HG02763 (cell line): ENCODE results near the gene NRK.
"Not testable (repeated sequence)": the region's sequence is repeated elsewhere in the genome, so short reads cannot be mapped to it uniquely, and the experiment has no call there.

Experiments
- ATAC-seq: cut with Tn5 transposase; IDR thresholded peaks from one replicate; pipeline ENCODE4 v1.9.1; 2021; ENCODE audit warnings: mild to moderate bottlenecking, moderate library complexity; ENCODE audit not compliant: unreplicated experiment

Gene NRK

DNA sequence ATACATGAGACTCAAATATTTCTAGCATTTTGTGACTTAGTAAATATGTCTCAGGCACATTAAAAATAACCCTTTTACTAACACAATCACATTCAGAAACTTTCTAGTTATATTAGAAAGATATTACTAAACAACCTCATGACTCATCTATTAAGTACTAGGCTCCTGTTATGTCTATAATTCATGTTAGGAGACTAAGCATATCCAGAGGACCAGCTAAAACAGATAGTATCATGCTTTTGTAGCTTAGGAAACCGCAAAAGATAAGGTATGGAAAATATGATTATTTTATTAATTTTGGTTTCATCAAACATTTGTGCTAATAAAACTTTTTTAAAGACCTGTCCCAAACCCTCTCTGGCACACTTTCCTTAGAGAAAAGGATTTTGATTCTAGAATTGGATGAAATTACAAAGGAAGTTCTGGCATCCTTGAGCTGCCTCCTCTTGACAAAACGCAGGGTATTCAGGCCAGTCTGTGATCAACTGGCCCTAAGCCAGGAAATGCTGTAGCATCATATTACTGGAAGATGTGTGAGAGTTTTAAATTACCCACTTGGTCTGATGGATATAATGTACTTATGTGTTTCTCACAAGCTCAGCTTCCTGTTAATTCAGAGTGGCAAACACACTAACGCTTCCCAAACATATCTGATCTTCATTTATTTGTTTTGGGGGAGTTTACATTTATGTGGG, 60.4 kb downstream of the NRK start:
- no peak for ATAC-seq

DNA sequence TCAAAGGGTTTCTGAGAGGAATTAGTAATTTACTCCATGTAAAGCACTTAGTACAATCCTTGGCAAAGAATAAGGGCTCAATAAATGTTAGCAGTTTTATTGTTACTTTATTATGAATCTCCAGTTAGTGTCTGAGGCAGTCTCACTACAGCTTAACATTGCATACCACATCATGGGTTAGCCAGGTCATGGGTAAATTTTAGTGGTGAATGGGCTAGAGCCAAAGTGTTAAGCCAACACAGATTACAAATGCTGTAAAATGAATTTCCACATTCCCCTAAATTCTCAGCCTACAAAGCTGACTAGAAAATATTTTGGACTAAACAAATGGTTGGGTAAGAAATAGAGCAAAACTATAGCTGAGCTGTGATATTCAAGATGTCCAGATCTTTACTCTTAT, 72.4 kb downstream of the NRK start:
- no peak for ATAC-seq

DNA sequence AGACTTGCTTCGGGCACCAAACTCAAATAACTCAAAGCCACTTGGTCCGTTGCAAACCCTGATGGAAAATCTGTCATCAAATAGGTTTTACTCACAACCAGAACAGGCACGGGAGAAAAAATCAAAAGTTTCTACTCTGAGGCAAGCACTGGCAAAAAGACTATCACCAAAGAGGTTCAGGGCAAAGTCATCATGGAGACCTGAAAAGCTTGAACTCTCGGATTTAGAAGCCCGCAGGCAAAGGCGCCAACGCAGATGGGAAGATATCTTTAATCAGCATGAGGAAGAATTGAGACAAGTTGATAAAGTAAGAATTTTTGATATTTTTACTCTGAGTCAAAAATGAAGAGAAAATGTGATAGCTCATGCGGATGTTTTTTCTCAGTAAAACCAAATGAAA, 87.2 kb downstream of the NRK start:
- no peak for ATAC-seq

DNA sequence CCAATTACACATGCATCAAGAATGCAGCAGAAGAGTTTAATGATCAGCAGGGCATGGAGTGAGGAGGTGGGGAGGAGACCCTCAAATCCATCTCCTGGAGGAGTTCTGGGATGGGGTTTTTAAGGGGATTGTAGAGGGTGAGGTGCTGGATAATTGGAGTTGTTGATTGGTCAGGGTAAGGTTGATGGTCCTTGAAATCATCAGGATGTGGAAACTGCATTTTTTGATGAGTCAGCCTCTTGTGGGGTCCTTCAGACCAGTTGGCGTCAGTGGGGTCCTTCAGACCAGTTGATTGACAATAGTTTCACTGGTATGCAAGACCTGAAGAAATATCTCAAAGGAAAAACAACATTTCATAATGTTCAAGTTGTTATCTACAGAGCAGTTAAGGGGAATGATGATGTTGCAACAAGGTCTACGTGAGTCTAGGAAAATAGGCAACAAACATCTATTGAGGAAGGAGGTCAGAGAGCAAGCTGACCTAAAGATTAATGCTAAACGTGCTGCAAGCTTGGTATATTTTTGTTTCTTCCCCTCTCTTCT, 88.3 kb downstream of the NRK start:
- no peak for ATAC-seq

DNA sequence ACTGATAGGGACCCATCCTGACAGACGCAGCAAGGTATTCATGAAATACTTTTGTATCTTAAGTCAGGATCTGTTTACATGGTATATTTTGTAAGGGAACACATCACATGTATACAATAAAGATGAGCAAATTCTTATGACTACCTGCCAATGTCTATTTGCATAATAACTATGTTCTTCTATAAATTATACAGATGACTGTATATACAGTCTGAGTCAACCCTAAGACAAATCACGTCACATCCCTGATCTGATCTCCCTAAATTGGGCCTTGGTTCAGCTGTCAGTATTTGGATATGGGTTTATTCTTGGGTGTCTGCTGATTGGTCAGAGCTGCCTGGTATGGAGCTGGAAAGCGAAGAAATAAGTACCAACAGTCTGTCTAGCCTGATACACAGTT, 122.9 kb downstream of the NRK start:
- no peak for ATAC-seq

DNA sequence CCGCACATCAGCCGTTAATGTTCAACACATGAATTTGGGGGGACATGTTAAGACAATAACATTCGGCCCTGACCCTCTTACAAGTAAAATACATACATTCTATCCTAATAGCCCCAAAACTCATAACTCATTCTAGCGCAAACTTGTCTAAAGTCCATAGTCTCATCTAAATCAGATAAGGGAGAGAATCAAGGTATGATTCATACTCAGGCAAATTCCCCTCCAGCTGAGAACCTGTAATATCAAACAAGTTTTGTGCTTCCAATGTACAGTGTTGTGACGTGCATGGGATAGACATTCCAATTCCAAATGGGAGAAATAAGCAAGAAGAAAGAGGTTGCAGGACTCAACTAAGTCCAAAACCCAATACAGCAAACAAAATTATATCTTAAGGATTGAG, 147.1 kb downstream of the NRK start:
- no peak for ATAC-seq

DNA sequence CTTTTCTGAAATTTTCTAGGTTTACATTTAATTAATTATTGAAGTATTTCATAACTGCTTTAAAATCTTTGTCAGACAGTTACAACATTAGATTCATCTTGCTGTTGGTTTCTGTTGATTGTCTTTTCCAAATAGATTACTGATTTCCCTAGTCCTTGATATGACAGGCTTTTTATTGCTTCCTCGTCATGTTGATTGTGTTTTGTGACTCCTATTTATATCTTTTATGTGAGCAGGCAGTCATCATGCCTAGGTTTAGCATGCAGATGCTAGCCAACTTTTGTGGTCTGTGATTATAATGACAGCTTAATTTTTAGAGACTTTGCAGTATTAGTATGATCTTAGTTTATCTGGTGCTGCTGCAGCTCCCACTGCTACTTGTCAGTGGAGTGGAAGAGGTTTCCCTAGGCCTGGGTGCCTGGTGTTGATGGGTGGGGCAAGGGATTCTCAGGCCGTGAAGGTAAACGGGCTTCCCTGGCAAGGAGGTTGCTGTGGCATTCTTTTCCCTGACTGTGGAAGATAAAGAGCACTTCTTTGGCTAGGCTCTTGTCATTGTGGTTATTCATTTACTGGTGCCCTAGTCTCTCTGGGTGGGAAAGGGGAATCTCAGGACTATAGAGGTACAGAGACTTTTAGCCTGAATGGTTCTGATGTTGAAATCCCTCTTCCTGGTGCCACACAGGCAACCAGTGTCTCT, 150.5 kb downstream of the NRK start:
- no peak for ATAC-seq

DNA sequence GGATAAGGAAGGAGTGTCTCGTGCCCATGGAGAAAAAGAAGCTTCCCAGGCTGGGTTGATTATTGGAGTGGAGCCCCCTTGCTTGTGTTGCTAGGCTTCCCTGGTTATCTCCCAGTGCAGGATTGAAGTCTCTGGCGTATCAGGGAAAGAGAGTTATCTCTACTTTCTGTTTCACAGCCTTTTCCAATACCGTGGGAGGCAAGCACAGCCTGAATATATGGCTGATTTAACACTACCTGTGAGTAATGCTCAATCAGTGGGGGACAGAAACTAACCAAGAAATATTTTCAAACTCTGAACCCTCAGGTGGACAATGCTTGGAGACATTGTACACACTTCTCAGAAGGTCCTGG, 151.0 kb downstream of the NRK start:
- no peak for ATAC-seq

DNA sequence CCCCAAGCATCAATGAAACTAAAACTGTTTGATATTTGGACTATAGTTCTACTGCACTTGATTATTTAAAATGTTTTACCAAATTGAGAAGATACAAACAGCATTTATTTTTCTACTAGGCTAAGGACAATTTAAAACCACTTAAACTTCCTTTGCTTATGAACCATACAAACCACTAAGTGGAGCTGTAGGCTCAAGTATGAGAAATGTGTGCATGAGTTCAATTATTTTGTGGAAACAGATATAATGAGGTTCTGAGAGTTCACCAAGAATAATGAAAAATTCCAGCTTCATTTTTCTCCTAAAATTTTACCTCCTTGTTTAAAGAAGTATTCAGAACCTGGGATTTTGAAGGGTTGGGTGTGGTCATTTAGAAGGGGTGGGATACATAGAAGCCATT, 153.0 kb downstream of the NRK start:
- ATAC-seq = no peak

DNA sequence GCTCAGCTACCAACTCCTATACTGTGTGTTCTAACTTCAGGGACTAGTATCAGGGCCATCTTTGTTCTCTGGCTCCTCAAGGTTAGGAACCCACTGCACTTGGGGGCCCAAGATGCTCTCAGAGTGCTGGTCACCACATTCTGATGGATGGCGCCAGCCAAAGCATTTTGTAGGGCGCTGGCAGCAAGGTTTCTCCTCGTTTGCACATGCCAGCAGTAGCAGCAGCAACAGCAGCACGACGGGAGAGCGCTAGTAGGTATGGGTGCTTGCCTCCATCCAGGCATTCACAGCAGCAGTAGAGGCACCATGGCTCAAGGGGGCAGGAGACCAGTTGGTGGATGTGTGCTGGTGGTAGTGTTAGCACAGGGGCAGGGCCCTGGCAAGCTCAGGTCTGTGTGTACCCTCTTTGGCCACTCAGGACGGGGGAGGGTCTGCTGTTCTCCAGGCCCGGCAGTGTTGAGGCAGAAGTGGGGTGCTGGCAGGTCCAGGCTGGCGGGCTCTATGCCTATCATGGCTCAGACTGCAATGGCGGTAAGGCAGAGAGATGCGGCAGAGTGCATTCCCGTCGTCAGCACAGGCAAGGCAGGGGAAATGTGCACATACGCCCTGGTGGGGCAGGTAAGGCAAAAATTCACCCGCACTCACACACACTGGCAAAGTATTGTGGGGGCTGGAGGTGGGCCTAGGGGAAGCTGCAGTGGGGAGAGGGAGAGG, 159.6 kb downstream of the NRK start:
- no peak for ATAC-seq

DNA sequence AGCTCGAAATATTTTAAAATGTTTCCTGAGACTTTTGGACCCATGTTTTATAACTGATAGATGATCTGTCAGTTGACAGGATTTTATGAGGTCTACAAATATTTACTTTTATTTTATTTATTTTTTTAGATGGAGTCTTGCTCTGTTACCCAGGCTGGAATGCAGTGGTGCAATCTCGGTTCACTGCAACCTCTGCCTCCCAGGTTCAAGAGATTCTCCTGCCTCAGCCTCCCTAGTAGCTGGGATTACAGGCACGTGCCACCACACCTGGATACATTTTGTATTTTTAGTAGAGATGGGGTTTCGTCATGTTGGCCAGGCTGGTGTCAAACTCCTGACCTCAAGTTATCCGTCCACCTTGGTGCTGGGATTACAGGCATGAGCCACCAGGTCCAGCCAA, 166.1 kb downstream of the NRK start:
- ATAC-seq = not testable (repeated sequence)

DNA sequence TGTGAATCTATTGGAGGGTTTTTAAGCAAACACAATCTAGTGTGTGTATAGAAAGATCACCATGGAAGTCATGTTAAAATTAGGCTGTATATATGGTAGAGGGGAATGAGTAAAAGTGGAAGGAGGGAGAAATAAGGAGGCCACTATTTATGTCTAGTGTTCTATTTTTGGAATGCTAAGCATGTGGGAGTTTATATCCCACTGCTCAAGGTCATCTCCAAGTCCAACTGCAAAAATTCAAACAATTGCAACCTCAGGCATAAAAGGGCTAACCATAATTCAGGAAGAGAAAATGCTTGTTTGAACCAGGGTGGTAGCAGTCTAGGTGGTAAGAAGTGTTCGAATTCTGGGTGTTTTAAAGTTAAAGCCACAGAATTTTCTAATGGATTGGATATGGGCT, 177.0 kb downstream of the NRK start:
- ATAC-seq = no peak

DNA sequence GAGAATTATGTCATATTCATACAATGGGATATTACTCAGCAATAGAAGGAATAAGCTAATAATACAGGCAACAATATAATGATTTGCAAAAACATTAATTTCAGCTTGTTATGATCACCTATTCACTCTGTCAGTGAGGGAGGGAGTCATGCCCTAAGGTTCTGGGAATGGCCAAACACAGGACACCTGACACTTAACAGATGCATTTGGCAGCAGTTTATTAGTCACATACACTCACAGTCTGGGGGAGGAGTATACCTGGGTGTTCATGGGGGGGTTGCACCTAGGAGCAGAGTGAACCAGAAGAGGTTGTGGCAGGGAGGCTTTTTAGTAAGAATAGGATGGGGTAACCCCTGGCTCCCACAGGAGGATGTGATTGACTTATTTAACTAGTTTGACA, 177.9 kb downstream of the NRK start:
- no peak for ATAC-seq

DNA sequence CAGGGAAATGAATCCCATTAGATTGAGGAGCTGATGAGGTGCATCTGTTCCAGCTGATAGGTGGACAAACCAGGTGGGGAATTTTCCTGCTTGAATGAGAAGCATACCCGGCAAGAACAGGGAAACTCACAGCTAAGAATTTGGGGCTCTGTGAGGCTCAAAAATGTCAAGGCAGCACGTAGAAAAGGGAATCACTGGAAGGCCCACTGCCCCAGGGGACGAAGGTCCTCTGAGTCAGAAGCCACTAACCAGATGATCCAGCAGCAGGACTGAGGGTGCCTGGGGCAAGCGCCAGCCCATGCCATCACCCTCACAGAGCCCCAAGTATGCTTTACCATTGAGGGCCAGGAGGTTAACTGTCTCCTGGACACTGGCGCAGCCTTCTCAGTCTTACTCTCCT, 178.3 kb downstream of the NRK start:
- not testable (repeated sequence) for ATAC-seq

DNA sequence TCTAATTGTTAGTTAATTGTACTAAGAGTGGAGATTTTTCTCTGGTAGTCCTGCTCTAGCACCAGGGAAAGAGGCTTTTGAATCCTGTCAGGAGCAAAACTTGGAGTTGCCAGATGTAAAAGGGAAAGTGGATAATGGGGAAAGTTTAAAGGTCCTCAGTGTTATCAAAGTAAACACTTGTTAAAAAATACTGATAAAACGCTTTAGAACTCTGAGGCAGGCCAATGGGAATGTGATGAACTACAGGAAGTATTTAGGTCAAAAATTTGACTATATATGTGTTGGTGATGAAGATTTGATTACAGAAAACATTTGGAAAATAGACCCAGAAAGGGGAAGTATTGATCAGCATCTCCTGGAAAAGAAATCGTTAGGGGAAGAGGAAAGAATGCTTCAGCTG, 183.3 kb downstream of the NRK start:
- no peak for ATAC-seq

DNA sequence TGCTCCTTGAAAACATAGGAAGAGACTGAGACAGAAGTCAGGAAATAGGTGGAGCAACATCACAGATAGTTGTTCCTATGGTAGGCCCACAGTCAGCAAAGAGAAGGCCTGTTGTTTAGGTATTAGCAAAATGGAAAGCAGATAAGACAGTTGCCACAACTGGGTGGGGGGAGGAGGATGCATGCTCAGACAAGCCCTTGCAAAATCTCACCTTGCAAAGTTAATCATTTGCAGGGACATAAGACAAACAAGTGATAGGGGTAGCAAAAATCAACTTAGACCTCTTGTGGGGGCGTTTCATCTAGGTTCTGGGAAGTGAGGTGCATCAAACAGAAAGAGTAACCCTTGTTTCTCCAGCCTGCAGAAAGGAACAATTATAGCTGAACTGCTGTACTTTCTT, 185.5 kb downstream of the NRK start:
- ATAC-seq = no peak
